ENCODE measurements around the gene SERPINA5.

The SERPINA5 gene

DNA sequence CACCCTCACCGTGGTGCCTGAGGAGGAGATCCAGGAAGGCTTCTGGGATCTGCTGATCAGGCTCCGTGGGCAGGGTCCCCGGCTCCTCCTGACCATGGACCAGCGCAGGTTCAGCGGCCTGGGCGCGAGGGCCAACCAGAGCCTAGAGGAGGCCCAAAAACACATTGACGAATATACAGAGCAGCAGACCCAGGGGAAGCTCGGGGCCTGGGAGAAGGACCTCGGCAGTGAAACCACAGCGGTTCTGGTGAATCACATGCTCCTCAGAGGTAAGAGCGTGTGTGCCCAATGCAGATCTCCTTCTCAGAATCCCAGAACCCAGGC, 60.4 kb downstream of the SERPINA5 start:
- TF ChIP-seq GATA2 (IDR thresholded peaks at IDR 0.05; ENCODE audit: low read depth, low read length) (no peak), GATA3 (IDR thresholded peaks at IDR 0.05; ENCODE audit: low read depth, low read length) (no peak)
